KMS-11 (cell line): Measurements from ENCODE around the gene LRRC43.

Experiments
- H2AFZ ChIP-seq: fragments of 200-600 bp; sonication (generic); 2 replicates; pipeline ENCODE4 v1.6.1; 2016; ENCODE audit warnings: antibody characterized with exemption, mixed run types, low read depth
- H3K27ac ChIP-seq: fragments of 200-600 bp; sonication (generic); 2 replicates; pipeline ENCODE4 v1.6.1; 2016; ENCODE audit warnings: mild to moderate bottlenecking, mixed run types
- H3K27me3 ChIP-seq: fragments of 200-600 bp; sonication (generic); 2 replicates; pipeline ENCODE4 v1.6.1; 2017; ENCODE audit warnings: mild to moderate bottlenecking, low read depth, mixed run types, moderate library complexity; ENCODE audit not compliant: insufficient read depth
- H3K36me3 ChIP-seq: fragments of 200-600 bp; sonication (generic); 2 replicates; pipeline ENCODE4 v1.6.1; 2017; ENCODE audit warnings: mild to moderate bottlenecking, mixed run types; ENCODE audit not compliant: insufficient read depth
- H3K4me1 ChIP-seq: fragments of 200-600 bp; sonication (generic); 2 replicates; pipeline ENCODE4 v1.6.1; 2016; ENCODE audit warnings: mild to moderate bottlenecking, low read depth, mixed run types; ENCODE audit not compliant: poor library complexity, severe bottlenecking
- H3K4me2 ChIP-seq: fragments of 200-600 bp; sonication (generic); 2 replicates; pipeline ENCODE4 v1.7.0; 2016; ENCODE audit warnings: mild to moderate bottlenecking, mixed run types
- H3K4me3 ChIP-seq: fragments of 200-600 bp; sonication (generic); IDR thresholded peaks from 2 replicates; pipeline ENCODE4 v1.6.1; 2017; ENCODE audit warnings: low read depth, low read length, mixed read lengths; ENCODE audit not compliant: insufficient read depth
- H3K79me2 ChIP-seq: fragments of 200-600 bp; sonication (generic); 2 replicates; pipeline ENCODE4 v1.6.1; 2016; ENCODE audit warnings: low read depth, mixed run types; ENCODE audit not compliant: insufficient read depth
- H3K9ac ChIP-seq: fragments of 200-600 bp; sonication (generic); 2 replicates; pipeline ENCODE4 v1.6.1; 2016; ENCODE audit warnings: mild to moderate bottlenecking, mixed run types
- H4K20me1 ChIP-seq: fragments of 200-600 bp; sonication (generic); 2 replicates; pipeline ENCODE4 v1.6.1; 2016; ENCODE audit warnings: mild to moderate bottlenecking, mixed run types; ENCODE audit not compliant: insufficient read depth
- TF ChIP-seq, protein P1 (sequence below): fragments of 200-600 bp; sonication (generic); conservative IDR thresholded peaks from 2 replicates; pipeline ENCODE4 v1.6.1; 2017; ENCODE audit warnings: low read depth, mild to moderate bottlenecking, antibody characterized with exemption, low read length, moderate library complexity, mixed read lengths

LRRC43 gene

DNA sequence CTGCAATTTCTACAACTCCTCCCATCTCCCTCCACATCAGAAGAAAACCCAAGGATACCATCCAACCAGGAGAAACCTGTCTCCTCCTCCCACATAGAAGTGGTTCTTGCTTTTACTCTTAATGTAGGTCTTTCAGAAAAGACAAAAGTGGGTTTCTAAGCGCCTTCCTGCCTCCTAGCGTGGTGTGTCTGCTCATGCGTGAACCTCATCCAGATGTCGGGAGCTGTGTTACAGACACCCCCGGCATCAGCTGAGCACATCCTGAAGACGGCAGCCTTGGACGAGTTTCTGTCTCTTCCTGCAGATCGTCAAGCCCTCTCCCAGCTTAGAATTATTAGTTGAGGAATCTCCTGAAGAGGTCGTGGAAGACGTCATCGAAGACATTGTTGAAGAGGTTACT, 9.5 kb downstream of the LRRC43 start:
- H3K9ac ChIP-seq: no peak overlapping the region
- no peak overlapping the region for H3K4me2 ChIP-seq
- no peaks in the 10 kb centered on the region for H3K36me3 ChIP-seq
- no peaks in the 10 kb centered on the region for H3K4me1 ChIP-seq
- H3K4me3 ChIP-seq: no peak overlapping the region
- H3K27me3 ChIP-seq: no peaks in the 10 kb centered on the region
- H2AFZ ChIP-seq: no peak overlapping the region
- TF ChIP-seq, protein P1, sequence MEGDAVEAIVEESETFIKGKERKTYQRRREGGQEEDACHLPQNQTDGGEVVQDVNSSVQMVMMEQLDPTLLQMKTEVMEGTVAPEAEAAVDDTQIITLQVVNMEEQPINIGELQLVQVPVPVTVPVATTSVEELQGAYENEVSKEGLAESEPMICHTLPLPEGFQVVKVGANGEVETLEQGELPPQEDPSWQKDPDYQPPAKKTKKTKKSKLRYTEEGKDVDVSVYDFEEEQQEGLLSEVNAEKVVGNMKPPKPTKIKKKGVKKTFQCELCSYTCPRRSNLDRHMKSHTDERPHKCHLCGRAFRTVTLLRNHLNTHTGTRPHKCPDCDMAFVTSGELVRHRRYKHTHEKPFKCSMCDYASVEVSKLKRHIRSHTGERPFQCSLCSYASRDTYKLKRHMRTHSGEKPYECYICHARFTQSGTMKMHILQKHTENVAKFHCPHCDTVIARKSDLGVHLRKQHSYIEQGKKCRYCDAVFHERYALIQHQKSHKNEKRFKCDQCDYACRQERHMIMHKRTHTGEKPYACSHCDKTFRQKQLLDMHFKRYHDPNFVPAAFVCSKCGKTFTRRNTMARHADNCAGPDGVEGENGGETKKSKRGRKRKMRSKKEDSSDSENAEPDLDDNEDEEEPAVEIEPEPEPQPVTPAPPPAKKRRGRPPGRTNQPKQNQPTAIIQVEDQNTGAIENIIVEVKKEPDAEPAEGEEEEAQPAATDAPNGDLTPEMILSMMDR: no peak
- no peaks in the 10 kb centered on the region for H4K20me1 ChIP-seq
- no peak overlapping the region for H3K27ac ChIP-seq
- no peaks in the 10 kb centered on the region for H3K79me2 ChIP-seq

DNA sequence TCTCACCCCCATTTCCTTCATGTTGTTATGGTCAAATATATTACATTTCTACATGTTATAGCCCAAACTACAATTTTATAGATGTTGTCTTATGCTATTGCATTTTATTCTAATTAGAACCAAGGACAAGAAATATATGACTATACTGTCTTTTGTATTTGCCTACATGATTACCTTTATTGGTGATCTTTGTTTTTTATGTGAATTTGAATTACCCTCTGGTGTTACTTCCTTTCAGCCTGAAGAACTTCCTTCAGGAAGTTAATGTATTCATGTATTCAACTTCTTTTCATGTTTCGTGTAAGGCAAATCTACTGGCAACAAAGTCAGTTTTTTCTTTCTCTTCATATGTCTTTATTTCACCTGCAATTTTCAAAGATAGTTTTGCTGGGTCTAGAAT, 11.9 kb downstream of the LRRC43 start:
- Histone ChIP-seq H4K20me1 (no peaks in the 10 kb centered on the region), H3K9ac (no peak overlapping the region), H3K79me2 (no peaks in the 10 kb centered on the region), H3K27ac (no peak overlapping the region), H3K4me2 (no peak overlapping the region), H3K4me1 (no peaks in the 10 kb centered on the region), H3K27me3 (no peaks in the 10 kb centered on the region), H3K36me3 (no peaks in the 10 kb centered on the region), H2AFZ (no peak overlapping the region), H3K4me3 (no peak overlapping the region)
- TF ChIP-seq, protein P1: no peak

DNA sequence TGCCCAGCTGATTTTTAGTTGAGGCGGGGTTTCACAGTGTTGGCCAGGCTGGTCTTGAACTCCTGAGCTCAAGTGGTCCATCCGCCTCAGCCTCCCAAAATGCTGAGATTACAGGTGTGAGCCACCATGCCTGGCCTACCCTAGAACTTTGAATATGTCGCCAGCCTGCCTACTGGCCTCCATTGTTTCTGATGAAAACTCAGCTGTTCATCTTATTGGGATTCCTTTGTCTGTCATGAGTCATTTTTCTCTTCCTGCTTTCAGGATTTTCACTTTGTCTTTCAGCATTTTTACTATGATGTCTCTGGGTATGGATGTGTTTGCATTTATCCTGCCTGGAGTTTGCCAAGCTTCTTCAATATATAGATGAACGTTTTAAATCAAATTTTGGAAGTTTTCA, 12.5 kb downstream of the LRRC43 start:
- no peaks in the 10 kb centered on the region for H3K79me2 ChIP-seq
- no peaks in the 10 kb centered on the region for H3K4me1 ChIP-seq
- no peaks in the 10 kb centered on the region for H3K36me3 ChIP-seq
- H3K9ac ChIP-seq: no peak overlapping the region
- H2AFZ ChIP-seq: no peak overlapping the region
- no peaks in the 10 kb centered on the region for H4K20me1 ChIP-seq
- no peaks in the 10 kb centered on the region for H3K27me3 ChIP-seq
- no peak overlapping the region for H3K27ac ChIP-seq
- H3K4me2 ChIP-seq: no peak overlapping the region
- TF ChIP-seq, protein P1: no peak
- H3K4me3 ChIP-seq: no peak overlapping the region

DNA sequence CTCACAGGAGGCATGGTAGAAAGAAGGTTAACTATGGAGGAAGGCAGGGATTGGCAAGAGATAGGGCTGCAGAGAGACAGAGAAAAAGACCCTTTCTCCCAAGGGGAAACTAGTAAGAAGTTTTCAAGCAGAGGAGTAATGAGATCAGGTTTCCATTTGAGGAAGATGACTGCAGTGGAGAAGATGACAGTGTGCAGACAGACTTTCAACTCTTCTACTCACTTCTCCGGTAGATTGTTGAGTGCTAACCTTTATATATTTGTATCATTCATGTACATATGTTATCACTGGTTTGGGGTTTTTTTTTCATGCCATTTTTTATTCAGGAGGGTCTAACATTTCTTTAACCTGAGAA, 14.7 kb downstream of the LRRC43 start:
- Histone ChIP-seq H3K4me2 (no peak overlapping the region), H3K79me2 (no peaks in the 10 kb centered on the region), H3K36me3 (no peaks in the 10 kb centered on the region), H3K4me3 (no peak overlapping the region), H3K4me1 (peaks cover 1% of the 10 kb centered on the region), H3K9ac (no peak overlapping the region), H3K27ac (no peak overlapping the region), H3K27me3 (no peaks in the 10 kb centered on the region), H4K20me1 (no peaks in the 10 kb centered on the region), H2AFZ (no peak overlapping the region)
- TF ChIP-seq, protein P1: no peak
